HG03575 (cell line): Measurements from ENCODE around the gene POLR3K.

Experiments
- ATAC-seq: cut with Tn5 transposase; IDR thresholded peaks from one replicate; pipeline ENCODE4 v1.9.1; 2021; ENCODE audit not compliant: unreplicated experiment, insufficient number of reproducible peaks, low FRiP score; ENCODE audit errors: extremely low read depth

The POLR3K gene

DNA sequence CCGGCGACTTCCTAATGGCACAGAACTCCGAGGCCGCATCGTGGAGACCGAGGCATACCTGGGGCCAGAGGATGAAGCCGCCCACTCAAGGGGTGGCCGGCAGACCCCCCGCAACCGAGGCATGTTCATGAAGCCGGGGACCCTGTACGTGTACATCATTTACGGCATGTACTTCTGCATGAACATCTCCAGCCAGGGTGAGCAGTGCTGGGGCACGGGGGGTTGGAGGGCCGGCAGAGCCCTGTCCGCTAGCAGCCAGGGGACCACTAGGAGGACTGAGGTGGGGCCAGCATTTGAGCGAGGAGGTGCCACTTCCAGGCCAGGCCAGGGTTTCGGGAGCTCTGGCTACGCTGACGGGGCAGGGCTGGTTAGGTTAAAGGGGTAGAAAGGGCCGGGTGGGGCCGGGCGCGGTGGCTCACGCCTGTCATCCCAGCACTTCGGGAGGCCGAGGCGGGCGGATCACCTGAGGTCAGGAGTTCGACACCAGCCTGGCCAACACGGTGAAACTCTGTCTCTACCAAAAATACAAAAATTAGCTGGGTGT is 29.7 kb upstream of the POLR3K start:
- ATAC-seq: no peak

GRCh38 chr16:79151-80054 is 26.0 kb upstream of the POLR3K start:
- ATAC-seq: no peak

DNA sequence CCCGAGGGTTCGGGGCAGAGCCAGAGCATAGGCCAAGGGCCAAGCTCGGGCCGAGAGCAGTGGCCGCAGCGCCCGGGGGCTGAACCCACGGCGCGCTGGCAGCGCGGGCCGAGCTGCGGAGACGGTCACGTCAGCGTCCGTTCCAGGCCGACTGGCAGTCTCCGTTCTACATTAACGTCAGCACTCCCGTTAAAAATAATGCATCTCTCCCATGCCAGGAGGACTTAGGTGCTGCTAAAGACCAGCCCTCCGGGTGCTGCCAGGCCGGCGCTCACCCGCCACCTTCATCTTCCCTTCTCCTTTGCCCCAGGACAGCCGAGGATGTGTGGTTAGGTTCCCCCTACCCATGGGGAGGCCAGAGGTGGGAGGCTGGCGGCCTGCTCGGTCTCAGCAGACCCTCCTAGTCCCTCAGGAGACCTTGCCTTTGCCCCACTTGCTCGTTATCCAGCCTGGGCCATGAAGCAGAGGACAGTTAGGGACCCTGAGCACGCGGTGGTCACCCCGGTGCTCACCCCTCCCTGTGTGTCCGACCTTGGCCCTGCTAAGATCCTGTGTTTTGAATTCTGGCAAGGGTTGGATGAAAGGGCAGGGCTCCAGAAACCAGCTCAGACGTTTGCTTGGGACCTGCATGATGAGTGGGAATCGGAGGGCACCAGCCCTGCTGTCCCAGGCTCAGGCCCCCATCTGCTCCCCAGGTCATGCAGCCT is 25.2 kb upstream of the POLR3K start:
- ATAC-seq: no peak

DNA sequence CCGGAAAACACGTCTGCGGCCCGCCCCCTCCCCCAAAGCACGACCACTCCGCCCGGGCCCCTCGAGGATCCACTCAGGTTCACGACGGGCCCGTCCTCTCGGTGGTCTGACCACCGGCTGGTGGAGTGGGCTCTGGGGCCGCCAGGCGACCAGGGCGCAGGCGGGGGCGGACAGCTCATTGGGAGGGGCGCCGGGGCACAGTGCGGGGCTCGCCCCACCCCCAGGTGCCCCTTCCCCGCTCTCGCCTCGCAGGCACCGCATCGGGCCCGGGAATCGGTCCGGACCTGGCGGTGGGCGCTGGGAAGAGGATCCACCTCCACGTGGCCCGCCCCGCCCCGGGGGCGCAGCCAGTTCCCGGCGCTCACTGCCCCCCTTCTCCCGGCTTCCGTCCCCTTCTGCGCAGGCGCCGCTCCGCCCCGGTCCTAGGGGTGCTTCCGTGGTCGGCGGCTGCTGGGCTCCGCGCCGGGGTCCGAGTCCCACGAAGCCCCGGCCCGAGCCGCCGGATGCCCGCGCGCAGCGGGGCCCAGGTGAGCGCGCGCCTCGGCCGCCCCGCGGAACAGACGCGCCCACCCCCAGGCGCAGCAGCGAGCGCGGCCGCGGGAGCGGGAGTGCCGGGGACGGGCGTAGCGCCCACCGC is 24.5 kb upstream of the POLR3K start, which contains the start of gene MPG:
Gene MPG (plus strand): TSS at position 419 of the 637 bp plus-strand sequence. CDS start 85 bp downstream, at position 504.
- ATAC-seq: no peak

- no peak for ATAC-seq
Measured at GRCh38 chr16:77273-77806, 23.9 kb upstream of the POLR3K start.

DNA sequence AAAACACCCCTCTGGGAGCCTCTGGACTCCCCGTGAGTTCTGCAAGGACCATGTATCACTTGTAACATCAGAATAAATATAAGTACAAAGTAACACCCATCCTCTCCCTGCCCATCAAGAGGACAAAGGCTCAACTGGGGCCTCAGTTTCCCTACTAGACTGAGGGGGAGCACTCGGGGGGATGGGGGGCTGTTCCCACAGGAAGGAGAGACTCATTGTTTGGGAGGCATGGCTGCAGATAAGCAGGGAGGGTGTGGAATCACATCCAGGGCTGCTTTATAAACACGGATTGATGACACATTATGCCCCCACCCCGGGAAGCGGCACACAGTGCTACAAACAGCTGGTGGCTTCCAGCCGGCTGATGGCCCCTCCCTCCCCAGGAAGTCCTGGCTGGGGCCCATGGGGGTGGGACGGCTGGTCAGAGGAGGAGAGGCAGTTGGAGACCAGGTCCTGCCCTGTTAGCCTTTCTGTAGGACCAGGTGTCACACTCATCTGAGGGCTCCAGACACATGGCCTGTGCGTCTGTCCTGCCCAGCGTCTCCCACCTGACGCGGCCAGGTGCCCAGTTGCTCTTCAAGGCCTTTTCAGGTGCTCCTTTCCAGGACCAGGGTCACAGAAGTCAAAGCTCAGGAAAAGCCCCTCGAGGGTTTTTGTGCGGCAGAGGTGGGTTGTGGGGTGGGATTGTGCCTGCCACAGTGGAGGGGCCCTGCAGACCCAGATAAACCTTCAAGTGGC is 23.3 kb upstream of the POLR3K start:
- no peak for ATAC-seq

DNA sequence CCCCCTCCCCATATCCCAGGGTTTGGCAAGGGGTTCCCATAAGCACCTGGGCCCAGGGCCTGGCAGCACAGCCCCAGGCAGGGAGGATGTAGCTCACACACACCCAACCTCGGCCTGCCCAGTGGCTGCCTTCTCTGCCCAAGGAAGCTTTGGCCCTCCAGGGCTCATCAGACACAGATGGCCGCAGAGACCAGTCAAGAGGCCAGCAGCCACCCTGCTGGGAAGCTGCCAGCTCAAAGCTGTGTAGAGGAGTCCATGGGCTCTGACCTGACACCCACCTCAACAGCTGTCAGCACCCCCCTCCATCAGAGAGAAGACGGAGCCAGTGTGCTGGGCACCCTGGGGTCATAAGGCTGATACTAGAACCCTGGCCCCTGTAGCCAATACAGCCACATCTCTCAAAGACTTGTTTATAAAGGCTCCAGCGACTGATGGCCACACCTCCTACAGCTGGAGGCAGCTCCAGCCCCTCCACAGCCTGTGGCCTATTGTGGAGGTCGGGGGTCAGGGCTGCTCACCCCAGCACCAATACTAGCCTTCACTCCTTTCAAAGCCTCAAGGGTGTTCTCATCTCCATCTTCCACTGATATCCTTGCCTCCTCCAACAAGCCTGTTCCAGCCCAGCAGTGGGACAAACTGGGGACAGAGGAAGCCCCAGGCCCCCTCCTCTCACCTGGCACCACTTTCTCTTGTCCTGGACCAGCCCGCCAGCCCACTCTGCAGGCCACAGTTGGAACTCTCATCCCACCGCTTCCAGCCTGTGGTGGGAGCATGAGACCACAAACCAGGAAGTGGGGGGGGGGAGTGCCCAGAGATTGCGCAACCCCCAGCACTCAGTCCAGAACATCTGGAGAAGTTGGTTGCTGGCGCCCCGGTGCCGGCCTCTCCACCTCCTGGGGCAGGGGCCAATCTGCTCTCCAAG is 22.4 kb upstream of the POLR3K start:
- ATAC-seq: no peak

- no peak for ATAC-seq
Measured at GRCh38 chr16:74747-75334, 21.4 kb upstream of the POLR3K start.

GRCh38 chr16:74051-74746 is 20.8 kb upstream of the POLR3K start:
- ATAC-seq: no peak

- no peak for ATAC-seq
Measured at GRCh38 chr16:72561-73548, 19.4 kb upstream of the POLR3K start, which contains the start of gene RHBDF1. RHBDF1 (minus strand) TSS chr16:72631; CDS start chr16:65015, 7,616 bp downstream.

DNA sequence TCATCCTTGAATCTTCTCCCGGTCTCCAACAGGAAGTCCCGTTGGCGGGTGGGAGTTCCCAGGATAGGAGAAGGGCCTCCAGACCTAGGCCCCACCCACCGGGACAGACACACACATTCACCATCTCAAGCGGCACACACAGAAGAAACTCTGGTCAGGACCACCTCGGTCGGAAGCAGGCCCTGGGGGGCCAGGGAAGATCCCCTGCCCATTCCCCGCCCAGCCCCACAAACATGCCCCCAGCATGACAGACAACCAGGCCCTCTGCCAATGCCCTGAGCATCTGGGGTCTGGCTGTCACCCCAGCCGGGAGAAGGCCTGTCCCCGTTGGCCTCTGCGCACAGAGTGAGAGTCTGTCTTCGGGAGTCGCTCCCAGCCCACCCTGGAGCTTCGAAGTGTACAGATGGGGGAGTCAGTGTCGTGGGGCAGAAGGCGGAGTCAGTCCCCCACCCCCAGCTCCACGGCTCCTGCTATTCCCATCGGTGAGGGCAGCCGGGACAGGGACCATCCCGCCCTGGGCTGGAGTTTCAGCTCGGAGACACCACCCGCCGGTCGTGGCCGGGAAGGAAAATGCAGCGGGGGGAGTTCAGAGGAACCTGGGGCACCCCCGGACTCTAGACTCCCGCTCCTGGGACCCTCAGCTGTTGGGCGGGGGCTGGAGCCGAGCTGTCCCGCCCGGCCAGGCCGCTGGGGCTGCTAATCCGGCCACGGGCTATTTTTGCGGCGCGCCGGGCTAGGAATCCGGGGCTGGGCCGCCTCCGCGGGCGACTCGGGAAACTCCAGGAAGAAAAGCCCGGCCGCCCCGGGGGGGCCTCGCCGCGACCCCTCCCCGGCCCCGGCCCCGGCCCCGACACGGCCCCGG is 18.4 kb upstream of the POLR3K start:
- ATAC-seq: no peak

DNA sequence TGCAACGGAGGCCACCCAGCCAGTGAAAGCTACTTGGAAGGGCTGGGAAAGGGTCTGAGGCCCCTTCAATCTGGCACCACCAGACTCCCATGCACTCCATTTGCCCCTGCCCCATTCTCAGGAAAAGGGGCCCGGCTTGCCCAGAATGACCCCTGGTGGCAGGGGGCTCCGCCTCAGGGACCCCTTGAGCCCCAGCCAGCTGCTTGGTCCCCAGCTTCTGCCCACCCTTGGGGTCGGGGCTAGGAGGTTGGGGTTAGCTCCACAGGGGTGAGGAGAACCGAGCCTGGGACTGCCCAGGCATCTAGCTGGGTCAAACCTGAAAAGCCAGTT is 17.8 kb upstream of the POLR3K start:
- no peak for ATAC-seq

- ATAC-seq: no peak
Measured at GRCh38 chr16:69181-69580, 15.8 kb upstream of the POLR3K start.

DNA sequence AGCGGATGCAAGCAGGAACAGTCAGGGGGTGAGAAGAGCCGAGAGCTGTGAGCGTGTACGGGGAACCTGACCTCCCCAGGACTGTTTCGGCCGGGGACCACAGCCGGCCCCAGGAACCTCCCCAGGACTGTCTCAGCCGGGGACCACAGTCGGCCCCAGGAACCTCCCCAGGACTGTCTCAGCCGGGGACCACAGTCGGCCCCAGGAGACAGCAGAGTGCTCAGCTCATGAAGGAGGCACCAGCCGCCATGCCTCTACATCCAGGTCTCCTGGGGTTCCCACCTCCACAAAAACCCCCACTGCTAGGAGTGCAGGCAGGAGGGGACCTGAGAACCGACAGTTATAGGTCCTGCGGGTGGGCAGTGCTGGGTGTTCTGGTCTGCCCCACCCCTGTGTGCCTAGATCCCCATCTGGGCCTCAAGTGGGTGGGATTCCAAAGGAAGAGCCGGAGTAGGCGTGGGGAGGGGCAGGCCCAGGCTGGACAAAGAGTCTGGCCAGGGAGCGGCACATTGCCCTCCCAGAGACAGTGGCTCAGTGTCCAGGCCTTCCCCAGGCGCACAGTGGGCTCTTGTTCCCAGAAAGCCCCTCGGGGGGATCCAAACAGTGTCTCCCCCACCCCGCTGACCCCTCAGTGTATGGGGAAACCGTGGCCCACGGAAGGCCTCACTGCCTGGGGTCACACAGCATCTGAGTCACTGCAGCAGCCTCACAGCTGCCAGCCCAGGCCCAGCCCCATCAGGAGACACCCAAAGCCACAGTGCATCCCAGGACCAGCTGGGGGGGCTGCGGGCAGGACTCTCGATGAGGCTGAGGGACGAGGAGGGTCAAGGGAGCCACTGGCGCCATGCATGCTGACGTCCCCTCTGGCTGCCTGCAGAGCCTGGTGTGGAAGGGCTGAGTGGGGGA is 14.7 kb upstream of the POLR3K start:
- no peak for ATAC-seq
